GM03348 (cell line): ENCODE measurements around the gene ISCU.
A peak's percentile ranks its signal among the peaks of the same experiment; 100 is the strongest.
"Not testable (repeated sequence)": the region's sequence is repeated elsewhere in the genome, so short reads cannot be mapped to it uniquely, and the experiment has no call there.

Experiments
- DNase-seq: peaks from one replicate; pipeline ENCODE4 v3.0.0; 2012; ENCODE audit warnings: low spot score

Gene ISCU

GRCh38 chr12:108618079-108618952 lies 55.9 kb downstream of the ISCU start:
- DNase-seq = peak; percentile 89

- DNase-seq = not testable (repeated sequence)
Observed at GRCh38 chr12:108618953-108619274, 56.5 kb downstream of the ISCU start.
